ENCODE measurements around the gene POU5F1. TPM values are rescaled to one million over a fixed set of nuclear protein-coding genes. Genes with fewer than 3 reads are reported as not detected.
"Not testable (repeated sequence)": the region's sequence is repeated elsewhere in the genome, so short reads cannot be mapped to it uniquely, and the experiment has no call there.

The POU5F1 gene
- total and polyA plus RNA-seq, 2 donors (not counting 1 experiment from before 2014, with no cell fraction given) = under 0.01 TPM; not detected in 1

DNA sequence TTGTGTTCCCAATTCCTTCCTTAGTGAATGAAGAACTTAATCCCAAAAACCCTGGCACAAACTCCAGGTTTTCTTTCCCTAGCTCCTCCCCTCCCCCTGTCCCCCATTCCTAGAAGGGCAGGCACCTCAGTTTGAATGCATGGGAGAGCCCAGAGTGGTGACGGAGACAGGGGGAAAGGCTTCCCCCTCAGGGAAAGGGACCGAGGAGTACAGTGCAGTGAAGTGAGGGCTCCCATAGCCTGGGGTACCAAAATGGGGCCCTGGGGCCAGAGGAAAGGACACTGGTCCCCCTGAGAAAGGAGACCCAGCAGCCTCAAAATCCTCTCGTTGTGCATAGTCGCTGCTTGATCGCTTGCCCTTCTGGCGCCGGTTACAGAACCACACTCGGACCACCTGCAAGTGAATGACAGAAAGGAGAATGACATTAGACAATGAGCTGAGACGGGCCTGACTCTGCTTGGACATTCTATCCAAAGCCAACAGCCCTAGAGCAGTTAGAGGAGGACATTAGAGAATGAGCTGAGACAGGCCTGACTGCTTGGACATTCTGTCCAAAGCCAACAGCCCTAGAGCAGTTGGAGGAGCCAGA, 5.9 kb downstream of the POU5F1 start:
- H3K9me3 ChIP-seq (ENCODE audit: control insufficient read depth, insufficient read depth, low read depth, low read length); H3K36me3 ChIP-seq (ENCODE audit: control insufficient read depth, insufficient read depth, low read length): not testable (repeated sequence)

DNA sequence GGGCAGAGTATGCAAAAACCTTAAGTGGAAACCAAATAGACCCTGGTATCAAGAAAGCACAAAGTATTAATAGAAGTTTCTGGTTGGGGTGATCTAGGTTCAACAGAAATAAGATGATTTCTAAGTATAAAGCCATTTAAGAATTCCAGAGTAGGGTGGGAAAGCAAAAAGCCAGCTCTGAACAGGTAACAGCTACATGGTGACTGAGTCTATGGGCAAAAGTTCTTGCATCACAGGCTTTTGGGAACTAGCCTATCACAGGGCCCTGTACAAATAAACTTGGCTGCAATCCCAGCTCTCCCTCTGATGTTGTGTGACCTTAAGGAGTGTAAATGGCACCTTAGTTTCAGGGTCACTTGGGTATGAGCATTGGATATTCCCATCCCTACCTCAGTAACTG, 6.6 kb downstream of the POU5F1 start:
- H3K27me3 ChIP-seq (ENCODE audit: control insufficient read depth, insufficient read depth, low read length) = no peaks in the 10 kb centered on the region
- H2AFZ ChIP-seq (ENCODE audit: low read length) = no peak overlapping the region
- H4K20me1 ChIP-seq (ENCODE audit: control insufficient read depth, extremely low read depth, insufficient read depth, low read length) = no peaks in the 10 kb centered on the region
- no peak overlapping the region for H3K4me3 ChIP-seq (replicated peaks in 1 of 4; ENCODE audit: control extremely low read depth in 1 of 4, insufficient read depth in 1 of 4, low read depth in 3 of 4, low read length in 4 of 4)
- no peak for TF ChIP-seq EZH2 (IDR thresholded peaks at IDR 0.05; ENCODE audit: low read length, missing control alignments)
- peaks cover 15% of the 10 kb centered on the region for H3K79me2 ChIP-seq (ENCODE audit: control insufficient read depth, insufficient read depth, low read length)
- no peak overlapping the region for H3K4me2 ChIP-seq (ENCODE audit: extremely low read depth, insufficient read depth, low read length)
- peaks cover 9% of the 10 kb centered on the region for H3K4me1 ChIP-seq (ENCODE audit: control insufficient read depth, extremely low read depth, insufficient read depth, low read length)
- peaks cover 3% of the 10 kb centered on the region for H3K36me3 ChIP-seq (ENCODE audit: control insufficient read depth, insufficient read depth, low read length)
- peak in 1 of 2 donors; percentile 28 for DNase-seq (ENCODE audit: low read depth in 2 of 2)
- no peak overlapping the region for H3K9ac ChIP-seq (ENCODE audit: insufficient read depth, low read length)
- H3K9me3 ChIP-seq (ENCODE audit: control insufficient read depth, insufficient read depth, low read depth, low read length) = no peaks in the 10 kb centered on the region
- H3K27ac ChIP-seq (ENCODE audit: insufficient read depth, low read length) = no peak overlapping the region

More for the DNA sequence above, 5.9 kb downstream of the POU5F1 start:
- H3K4me3 ChIP-seq (replicated peaks in 1 of 4; ENCODE audit: control extremely low read depth in 1 of 4, insufficient read depth in 1 of 4, low read depth in 3 of 4, low read length in 4 of 4); H3K4me2 ChIP-seq (ENCODE audit: extremely low read depth, insufficient read depth, low read length); H3K4me1 ChIP-seq (ENCODE audit: control insufficient read depth, extremely low read depth, insufficient read depth, low read length); H3K27ac ChIP-seq (ENCODE audit: insufficient read depth, low read length); H3K79me2 ChIP-seq (ENCODE audit: control insufficient read depth, insufficient read depth, low read length); H3K9ac ChIP-seq (ENCODE audit: insufficient read depth, low read length); H3K27me3 ChIP-seq (ENCODE audit: control insufficient read depth, insufficient read depth, low read length); DNase-seq (ENCODE audit: low read depth in 2 of 2); H4K20me1 ChIP-seq (ENCODE audit: control insufficient read depth, extremely low read depth, insufficient read depth, low read length); H2AFZ ChIP-seq (ENCODE audit: low read length): not testable (repeated sequence)

DNA sequence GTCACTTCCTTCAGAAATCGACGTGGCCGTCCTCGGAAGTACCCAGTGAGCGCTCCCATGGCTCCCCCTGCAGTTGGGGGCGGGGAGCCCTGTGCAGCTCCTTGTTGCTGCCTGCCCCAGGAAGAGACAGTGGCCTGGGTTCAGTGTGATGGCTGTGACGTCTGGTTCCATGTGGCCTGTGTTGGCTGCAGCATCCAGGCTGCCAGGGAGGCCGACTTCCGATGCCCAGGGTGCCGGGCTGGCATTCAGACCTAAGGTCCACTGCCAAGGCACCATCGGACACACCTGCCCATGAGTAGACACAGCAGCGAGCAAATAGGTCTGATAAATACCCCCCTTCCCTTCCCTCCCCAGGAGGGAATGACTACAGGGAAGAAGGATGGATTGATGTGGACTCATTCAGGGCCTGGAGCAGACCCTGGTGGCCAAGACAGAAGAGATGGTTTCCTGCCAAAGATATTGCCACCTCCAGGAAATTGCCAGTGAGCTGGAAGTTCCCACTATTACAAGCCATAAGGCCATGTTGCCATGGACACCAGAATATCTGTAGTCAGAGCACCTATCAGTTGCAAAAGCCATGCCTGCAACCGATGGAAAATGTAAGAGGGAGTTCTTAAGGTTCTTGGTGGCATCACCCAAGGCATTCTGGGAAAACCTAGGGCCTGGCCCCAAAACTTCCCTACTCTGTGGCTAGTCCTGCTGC, 7.9 kb downstream of the POU5F1 start:
- Histone ChIP-seq H3K9me3 (ENCODE audit: control insufficient read depth, insufficient read depth, low read depth, low read length) (no peaks in the 10 kb centered on the region), H3K36me3 (ENCODE audit: control insufficient read depth, insufficient read depth, low read length) (peaks cover 3% of the 10 kb centered on the region), H3K4me3 (replicated peaks in 1 of 4; ENCODE audit: control extremely low read depth in 1 of 4, insufficient read depth in 1 of 4, low read depth in 3 of 4, low read length in 4 of 4) (no peak overlapping the region), H3K27me3 (ENCODE audit: control insufficient read depth, insufficient read depth, low read length) (no peaks in the 10 kb centered on the region), H3K4me2 (ENCODE audit: extremely low read depth, insufficient read depth, low read length) (no peak overlapping the region), H3K79me2 (ENCODE audit: control insufficient read depth, insufficient read depth, low read length) (peaks cover 17% of the 10 kb centered on the region), H3K4me1 (ENCODE audit: control insufficient read depth, extremely low read depth, insufficient read depth, low read length) (peaks cover 11% of the 10 kb centered on the region), H4K20me1 (ENCODE audit: control insufficient read depth, extremely low read depth, insufficient read depth, low read length) (no peaks in the 10 kb centered on the region), H3K9ac (ENCODE audit: insufficient read depth, low read length) (no peak overlapping the region), H3K27ac (ENCODE audit: insufficient read depth, low read length) (no peak overlapping the region), H2AFZ (ENCODE audit: low read length) (no peak overlapping the region)
- DNase-seq (ENCODE audit: low read depth in 2 of 2) = no peak
- TF ChIP-seq, protein P1, sequence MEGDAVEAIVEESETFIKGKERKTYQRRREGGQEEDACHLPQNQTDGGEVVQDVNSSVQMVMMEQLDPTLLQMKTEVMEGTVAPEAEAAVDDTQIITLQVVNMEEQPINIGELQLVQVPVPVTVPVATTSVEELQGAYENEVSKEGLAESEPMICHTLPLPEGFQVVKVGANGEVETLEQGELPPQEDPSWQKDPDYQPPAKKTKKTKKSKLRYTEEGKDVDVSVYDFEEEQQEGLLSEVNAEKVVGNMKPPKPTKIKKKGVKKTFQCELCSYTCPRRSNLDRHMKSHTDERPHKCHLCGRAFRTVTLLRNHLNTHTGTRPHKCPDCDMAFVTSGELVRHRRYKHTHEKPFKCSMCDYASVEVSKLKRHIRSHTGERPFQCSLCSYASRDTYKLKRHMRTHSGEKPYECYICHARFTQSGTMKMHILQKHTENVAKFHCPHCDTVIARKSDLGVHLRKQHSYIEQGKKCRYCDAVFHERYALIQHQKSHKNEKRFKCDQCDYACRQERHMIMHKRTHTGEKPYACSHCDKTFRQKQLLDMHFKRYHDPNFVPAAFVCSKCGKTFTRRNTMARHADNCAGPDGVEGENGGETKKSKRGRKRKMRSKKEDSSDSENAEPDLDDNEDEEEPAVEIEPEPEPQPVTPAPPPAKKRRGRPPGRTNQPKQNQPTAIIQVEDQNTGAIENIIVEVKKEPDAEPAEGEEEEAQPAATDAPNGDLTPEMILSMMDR (conservative IDR thresholded peaks at IDR 0.05 in 1 of 2, IDR thresholded peaks at IDR 0.05 in 1 of 2; ENCODE audit: low read depth in 1 of 2, low read length in 2 of 2) = no peak
- TF ChIP-seq EZH2 (IDR thresholded peaks at IDR 0.05; ENCODE audit: low read length, missing control alignments) = no peak

Data from fibroblast of lung (primary cell).